ENCODE measurements around the gene DNPEP.

The DNPEP gene

DNA sequence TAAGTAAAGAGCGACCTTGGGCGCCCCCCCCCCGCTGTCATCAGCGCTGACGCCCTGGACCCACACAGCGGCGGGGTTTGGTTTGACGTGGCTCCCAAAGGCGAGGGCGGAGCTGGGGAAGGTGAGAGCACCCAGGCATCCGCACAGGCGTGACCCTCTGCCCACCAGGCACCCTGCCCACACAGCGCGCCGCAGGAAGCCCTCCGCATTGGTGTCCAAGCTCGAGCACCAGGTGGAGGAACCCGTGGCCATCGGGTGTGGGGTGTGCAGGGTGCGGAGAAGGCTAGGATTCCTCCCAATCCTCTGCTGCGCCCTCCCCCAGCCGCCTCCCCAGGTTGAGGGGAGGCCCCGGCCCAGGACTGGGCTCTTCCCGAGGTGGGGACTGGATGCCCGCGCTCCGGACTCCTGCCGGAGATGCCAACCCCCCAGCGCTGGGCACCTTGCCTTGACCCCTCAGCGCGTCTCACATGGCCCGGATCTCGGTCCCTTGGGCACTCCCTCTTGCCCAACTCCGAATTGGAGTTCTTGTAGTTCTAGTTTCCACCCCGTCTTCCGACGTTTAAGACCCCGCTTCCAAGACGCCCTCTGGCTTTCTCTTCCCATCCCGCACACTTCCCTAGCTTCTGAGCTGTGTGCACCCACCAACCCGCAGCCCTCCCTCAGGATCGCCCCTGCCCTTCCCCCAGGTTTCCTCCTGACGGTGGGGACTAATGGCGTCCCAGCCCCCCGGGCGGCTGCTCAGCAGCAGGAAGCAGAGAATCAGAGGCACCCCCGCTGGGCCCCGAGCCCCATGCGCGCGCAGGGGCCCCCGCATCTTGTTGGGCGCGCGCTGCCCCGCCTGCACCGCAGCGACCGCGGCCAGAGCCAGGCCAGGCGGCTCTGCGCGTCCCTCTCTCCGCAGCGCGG lies 29.3 kb downstream of the DNPEP start:
- H3K4me3 ChIP-seq (ENCODE audit: low read depth, low read length), result no peak overlapping the region
- TF ChIP-seq, protein P1, sequence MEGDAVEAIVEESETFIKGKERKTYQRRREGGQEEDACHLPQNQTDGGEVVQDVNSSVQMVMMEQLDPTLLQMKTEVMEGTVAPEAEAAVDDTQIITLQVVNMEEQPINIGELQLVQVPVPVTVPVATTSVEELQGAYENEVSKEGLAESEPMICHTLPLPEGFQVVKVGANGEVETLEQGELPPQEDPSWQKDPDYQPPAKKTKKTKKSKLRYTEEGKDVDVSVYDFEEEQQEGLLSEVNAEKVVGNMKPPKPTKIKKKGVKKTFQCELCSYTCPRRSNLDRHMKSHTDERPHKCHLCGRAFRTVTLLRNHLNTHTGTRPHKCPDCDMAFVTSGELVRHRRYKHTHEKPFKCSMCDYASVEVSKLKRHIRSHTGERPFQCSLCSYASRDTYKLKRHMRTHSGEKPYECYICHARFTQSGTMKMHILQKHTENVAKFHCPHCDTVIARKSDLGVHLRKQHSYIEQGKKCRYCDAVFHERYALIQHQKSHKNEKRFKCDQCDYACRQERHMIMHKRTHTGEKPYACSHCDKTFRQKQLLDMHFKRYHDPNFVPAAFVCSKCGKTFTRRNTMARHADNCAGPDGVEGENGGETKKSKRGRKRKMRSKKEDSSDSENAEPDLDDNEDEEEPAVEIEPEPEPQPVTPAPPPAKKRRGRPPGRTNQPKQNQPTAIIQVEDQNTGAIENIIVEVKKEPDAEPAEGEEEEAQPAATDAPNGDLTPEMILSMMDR (IDR thresholded peaks at IDR 0.05; ENCODE audit: low read depth, low read length), result no peak

DNA sequence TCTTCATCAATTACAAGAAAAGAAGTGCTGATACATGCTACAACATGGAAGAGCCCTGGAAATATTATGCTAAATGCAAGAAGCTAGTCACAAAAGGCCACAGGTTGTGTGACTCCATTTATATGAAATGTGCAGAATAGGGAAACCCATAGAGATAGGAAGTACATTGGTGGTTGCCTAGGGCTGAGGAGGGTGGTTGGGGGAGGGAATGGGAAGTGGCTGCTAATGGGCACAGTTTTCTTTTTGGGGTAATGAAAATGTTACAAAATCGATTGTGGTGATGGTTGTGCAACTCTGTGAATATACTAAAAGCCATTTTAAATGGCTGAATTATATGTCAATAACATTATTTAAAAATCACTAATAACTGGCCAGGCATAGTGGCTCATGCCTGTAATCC lies 30.9 kb downstream of the DNPEP start:
- no peak overlapping the region for H3K4me3 ChIP-seq (ENCODE audit: low read depth, low read length)
- TF ChIP-seq, protein P1 (IDR thresholded peaks at IDR 0.05; ENCODE audit: low read depth, low read length), result no peak

DNA sequence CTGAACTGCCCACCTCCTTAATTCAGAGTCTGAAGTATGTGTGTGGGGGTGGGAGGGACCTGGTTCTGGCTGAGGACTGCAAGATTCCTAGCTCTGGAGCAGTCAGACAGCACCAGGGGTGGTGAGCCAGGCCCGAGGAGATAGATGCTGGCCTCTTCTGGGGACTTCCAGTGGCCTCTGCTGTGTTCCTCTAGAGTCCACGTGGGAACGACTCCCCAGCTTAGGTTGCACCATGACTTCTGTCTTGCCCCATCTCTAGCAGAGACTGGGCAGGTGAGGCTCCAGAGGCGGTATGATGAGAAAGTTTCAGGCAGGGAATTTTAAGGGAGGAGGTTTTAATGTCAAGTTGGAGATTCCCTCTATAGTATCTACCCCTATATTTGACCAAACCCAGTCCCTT lies 33.1 kb downstream of the DNPEP start:
- no peak overlapping the region for H3K4me3 ChIP-seq (ENCODE audit: low read depth, low read length)
- TF ChIP-seq, protein P1 (IDR thresholded peaks at IDR 0.05; ENCODE audit: low read depth, low read length), result no peak

DNA sequence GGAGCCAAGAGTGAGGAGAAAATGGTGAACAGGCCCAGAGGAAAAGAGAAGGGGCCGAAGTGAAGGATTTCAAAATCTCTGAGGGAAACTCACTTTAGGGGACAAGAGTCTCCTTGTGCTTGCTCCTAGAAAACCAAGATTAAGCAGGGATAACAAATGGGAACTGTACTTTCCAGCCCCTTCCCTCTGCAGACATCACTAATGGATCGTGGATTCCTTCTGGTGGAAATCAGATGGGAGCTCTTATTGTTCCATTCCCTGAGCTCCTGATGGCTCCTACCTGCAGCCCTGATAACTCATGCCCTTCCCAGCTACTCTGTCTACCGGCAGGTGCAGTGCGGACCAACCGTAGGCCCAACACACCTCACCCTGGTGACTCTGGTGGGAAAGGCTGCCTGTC lies 34.6 kb downstream of the DNPEP start:
- TF ChIP-seq, protein P1 (IDR thresholded peaks at IDR 0.05; ENCODE audit: low read depth, low read length), result no peak

DNA sequence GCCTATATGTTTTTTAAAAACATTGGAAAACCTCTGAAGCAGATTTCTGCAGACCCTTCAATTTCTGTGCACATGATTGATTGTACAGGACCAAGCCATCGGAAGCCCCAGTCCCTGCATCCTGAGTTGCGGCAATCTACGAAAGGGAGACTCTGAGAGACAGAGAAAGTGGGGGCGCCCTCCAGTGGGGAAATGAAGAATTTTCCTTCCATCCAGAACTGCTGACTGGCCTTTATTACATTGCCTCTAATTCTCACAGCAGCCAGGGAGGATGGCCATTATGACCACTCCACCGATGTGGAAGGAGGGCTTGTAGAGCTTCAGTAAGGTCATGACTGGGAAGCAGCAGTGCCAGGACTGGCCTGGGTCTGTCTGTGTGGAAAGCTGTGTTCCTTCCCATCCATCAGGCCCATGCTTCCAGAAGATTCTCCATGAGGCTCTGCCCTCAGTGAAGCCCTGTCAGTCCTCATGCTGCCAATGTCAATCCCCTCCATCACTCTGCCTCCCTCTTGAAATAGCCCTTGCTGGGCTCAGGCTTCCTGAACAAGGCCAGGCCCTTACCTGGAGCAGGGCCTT lies 35.2 kb downstream of the DNPEP start:
- TF ChIP-seq, protein P1 (IDR thresholded peaks at IDR 0.05; ENCODE audit: low read depth, low read length), result peak; percentile 53
- H3K4me3 ChIP-seq (ENCODE audit: low read depth, low read length), result no peak overlapping the region

More for the DNA sequence above, 34.6 kb downstream of the DNPEP start:
- no peak overlapping the region for H3K4me3 ChIP-seq (ENCODE audit: low read depth, low read length)

DNA sequence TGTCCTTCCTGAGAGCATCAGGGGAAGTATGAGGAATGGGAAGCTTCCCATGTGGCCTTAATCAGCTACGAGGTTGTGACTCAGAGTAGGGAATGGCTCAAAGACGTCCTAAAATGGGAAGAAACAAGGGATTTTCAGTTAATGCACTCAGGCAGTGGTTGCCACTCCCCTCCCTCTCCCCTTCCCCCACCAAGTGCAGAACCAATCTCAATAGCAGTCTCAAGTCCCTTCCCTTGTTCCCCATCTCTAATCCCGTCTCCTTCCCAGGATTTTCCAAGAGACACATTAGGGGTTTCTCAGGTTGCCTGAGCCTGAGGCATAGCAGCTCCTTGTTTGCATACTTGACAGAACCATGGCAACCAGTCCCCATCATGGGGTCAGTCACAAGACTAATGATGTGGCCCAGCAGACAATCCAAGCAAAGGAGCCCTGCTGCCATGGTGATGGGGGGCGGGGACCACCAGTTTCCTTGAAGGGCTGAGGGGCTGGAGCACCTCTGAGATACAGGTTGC lies 36.9 kb downstream of the DNPEP start:
- H3K4me3 ChIP-seq (ENCODE audit: low read depth, low read length), result no peak overlapping the region
- TF ChIP-seq, protein P1 (IDR thresholded peaks at IDR 0.05; ENCODE audit: low read depth, low read length), result no peak

DNA sequence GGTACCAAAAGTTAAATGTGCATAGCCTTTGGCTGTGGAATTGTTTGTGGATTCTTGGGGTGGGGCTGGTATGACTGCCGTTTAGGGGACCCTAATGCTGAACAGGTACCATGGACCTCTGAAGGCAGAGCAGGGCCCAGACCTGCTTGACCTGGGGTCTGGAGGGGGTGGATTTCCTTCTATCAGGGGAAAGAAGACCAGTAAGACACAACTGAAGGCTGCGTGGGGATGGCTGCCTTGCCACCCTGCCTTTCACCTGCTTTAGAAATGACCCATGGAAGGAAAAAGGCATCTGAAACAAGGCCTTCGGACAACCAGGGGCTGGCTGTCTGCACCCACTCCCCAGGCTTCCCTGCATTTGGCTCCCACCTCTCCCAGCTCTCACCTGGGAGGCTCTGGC lies 37.5 kb downstream of the DNPEP start:
- H3K4me3 ChIP-seq (ENCODE audit: low read depth, low read length), result no peak overlapping the region
- TF ChIP-seq, protein P1 (IDR thresholded peaks at IDR 0.05; ENCODE audit: low read depth, low read length), result no peak

Measured in WI38 (cell line).